Right atrium auricular region (tissue), 2 donors: ENCODE data around the gene STK11IP. TPM values are rescaled to one million over a fixed set of nuclear protein-coding genes. Genes with fewer than 3 reads are reported as not detected.
A peak's percentile ranks its signal among the peaks of the same experiment; 100 is the strongest.

Source experiments
- DNase-seq: peaks from one replicate; pipeline ENCODE4 v3.0.0-alpha.2; 2019; ENCODE audit warnings: low spot score
- H3K27ac ChIP-seq, 2 donors: fragments of 200-600 bp; sonication (generic); 1 replicate in 1 of 2; 2 replicates in 1 of 2; pipeline ENCODE4 v1.5.1; 2016 to 2019
- H3K27me3 ChIP-seq, 2 donors: fragments of 200-600 bp; sonication (generic); one replicate each; pipeline versions ENCODE4 v1.5.1 to v1.6.0; 2017 to 2019
- H3K36me3 ChIP-seq: fragments of 200-600 bp; sonication (generic); one replicate; pipeline ENCODE4 v1.5.1; 2016
- H3K4me1 ChIP-seq, 2 donors: fragments of 200-600 bp; sonication (generic); one replicate each; pipeline versions ENCODE4 v1.5.1 to v1.6.0; 2017 to 2019
- H3K4me3 ChIP-seq, 2 donors: fragments of 200-600 bp; sonication (generic); 1 replicate in 1 of 2; 2 replicates in 1 of 2; pipeline ENCODE4 v1.5.1; 2017 to 2019; ENCODE audit warnings: mild to moderate bottlenecking in 1 of 2, moderate library complexity in 1 of 2
- H3K9me3 ChIP-seq, 2 donors: fragments of 200-600 bp; sonication (generic); one replicate each; pipeline ENCODE4 v1.5.1; 2019
- CTCF ChIP-seq, 2 donors: fragments of 200-600 bp; sonication (generic); IDR thresholded peaks; one replicate each; pipeline ENCODE4 v1.5.1; 2019; ENCODE audit warnings: antibody characterized with exemption in 2 of 2
- total RNA-seq, 2 donors: library from RNA; depleted of rRNA; stranded (reverse); fragments of >200 nt; gene quantifications; one replicate each; pipeline ENCODE4 v1.1.0, GENCODE V29; 2016

The STK11IP gene
- total RNA-seq, 2 donors from 2014 or later = 5.5 to 6.6 TPM

- DNase-seq = no peak
- H3K4me3 ChIP-seq = no peak overlapping the region
- H3K36me3 ChIP-seq = peaks cover 32% of the 10 kb centered on the region
- H3K27ac ChIP-seq = no peak overlapping the region
- H3K27me3 ChIP-seq = no peaks in the 10 kb centered on the region
- H3K4me1 ChIP-seq = peaks cover 0 to 14% of the 10 kb centered on the region in 2 donors
- TF ChIP-seq CTCF (IDR thresholded peaks at IDR 0.05) = no peak
- H3K9me3 ChIP-seq = no peaks in the 10 kb centered on the region
These were observed 31.0 kb upstream of the STK11IP start for GRCh38 chr2:219566640-219567039.

GRCh38 chr2:219567131-219567530, 30.5 kb upstream of the STK11IP start:
- Histone ChIP-seq H3K36me3 (peaks cover 27% of the 10 kb centered on the region), H3K4me3 (no peak overlapping the region), H3K27ac (no peak overlapping the region), H3K27me3 (no peaks in the 10 kb centered on the region), H3K9me3 (no peaks in the 10 kb centered on the region), H3K4me1 (peaks cover 0 to 19% of the 10 kb centered on the region in 2 donors)
- no peak for DNase-seq
- TF ChIP-seq CTCF (IDR thresholded peaks at IDR 0.05) = no peak

GRCh38 chr2:219567791-219568361, 29.8 kb upstream of the STK11IP start:
- H3K36me3 ChIP-seq = peaks cover 20% of the 10 kb centered on the region

GRCh38 chr2:219569041-219569440, 28.6 kb upstream of the STK11IP start:
- Histone ChIP-seq H3K9me3 (no peaks in the 10 kb centered on the region), H3K4me3 (no peak overlapping the region), H3K27ac (peak overlapping the region; percentile 89 to 93), H3K27me3 (no peaks in the 10 kb centered on the region), H3K36me3 (peaks cover 8% of the 10 kb centered on the region), H3K4me1 (peaks cover 0 to 21% of the 10 kb centered on the region in 2 donors)
- TF ChIP-seq CTCF (IDR thresholded peaks at IDR 0.05) = no peak
- DNase-seq = no peak

More at GRCh38 chr2:219567791-219568361, 29.8 kb upstream of the STK11IP start:
- H3K27me3 ChIP-seq = no peaks in the 10 kb centered on the region
- TF ChIP-seq CTCF (IDR thresholded peaks at IDR 0.05) = no peak
- H3K4me1 ChIP-seq = peaks cover 0 to 21% of the 10 kb centered on the region in 2 donors
- H3K9me3 ChIP-seq = no peaks in the 10 kb centered on the region
- H3K27ac ChIP-seq = peak overlapping the region in 1 of 2 donors; percentile 11
- no peak overlapping the region for H3K4me3 ChIP-seq
- no peak for DNase-seq

GRCh38 chr2:219569635-219570034, 28.0 kb upstream of the STK11IP start:
- Histone ChIP-seq H3K4me1 (peaks cover 0 to 21% of the 10 kb centered on the region in 2 donors), H3K9me3 (no peaks in the 10 kb centered on the region), H3K4me3 (peak overlapping the region in 1 of 2 donors; percentile 80), H3K27ac (peak overlapping the region; percentile 89 to 93), H3K27me3 (no peaks in the 10 kb centered on the region), H3K36me3 (peaks cover 2% of the 10 kb centered on the region)
- DNase-seq = no peak
- no peak for TF ChIP-seq CTCF (IDR thresholded peaks at IDR 0.05)
